Adrenal gland (tissue), 12 donors: ENCODE data around the gene PTPRF. TPM values are rescaled to one million over a fixed set of nuclear protein-coding genes. Genes with fewer than 3 reads are reported as not detected.

Source experiments
- DNase-seq, 7 donors: peaks; one replicate each; pipeline ENCODE4 v3.0.0-alpha.2; 2019 to 2020
- H3K27ac ChIP-seq, 5 donors: fragments of 200-600 bp; sonication (generic) in 4 of 5; 1 replicate in 3 of 5; 2 replicates in 2 of 5; pipeline versions ENCODE4 v1.5.1 to v1.8.0; 2016 to 2020; ENCODE audit warnings: mild to moderate bottlenecking in 1 of 5
- H3K27me3 ChIP-seq: fragments of 200-600 bp; 2 replicates; pipeline ENCODE4 v1.8.0; 2021
- H3K36me3 ChIP-seq, 2 donors: fragments of 200-600 bp; replicated peaks in 1 of 2; 1 replicate in 1 of 2; 2 replicates in 1 of 2; pipeline versions ENCODE4 v1.5.1 to v1.8.0; 2018 to 2022
- H3K4me1 ChIP-seq, 2 donors: fragments of 200-600 bp; replicated peaks in 1 of 2; 1 replicate in 1 of 2; 2 replicates in 1 of 2; pipeline versions ENCODE4 v1.5.1 to v1.8.0; 2018 to 2021
- H3K4me3 ChIP-seq, 4 donors: fragments of 200-600 bp; sonication (generic) in 3 of 4; one replicate each; pipeline ENCODE4 v1.5.1; 2016 to 2018
- H3K9me3 ChIP-seq, 3 donors: fragments of 200-600 bp; sonication (generic) in 1 of 3; replicated peaks in 1 of 3; 1 replicate in 2 of 3; 2 replicates in 1 of 3; pipeline versions ENCODE4 v1.5.1 to v1.8.0; 2016 to 2021
- CTCF ChIP-seq, 6 experiments: fragments of 450-650 bp in 4 of 6; fragments of 200-600 bp in 2 of 6; sonication (generic) in 1 of 6; IDR thresholded peaks; 1 replicate in 5 of 6; 2 replicates in 1 of 6; pipeline versions ENCODE4 v1.5.1 to v1.8.0; 2016 to 2021; ENCODE audit warnings: antibody characterized with exemption in 6 of 6, mild to moderate bottlenecking in 2 of 6, moderate library complexity in 1 of 6
- POLR2A ChIP-seq, 2 donors: fragments of 450-650 bp; IDR thresholded peaks; one replicate each; pipeline ENCODE4 v1.6.1; 2017; ENCODE audit warnings: antibody characterized with exemption in 2 of 2, mild to moderate bottlenecking in 2 of 2, moderate library complexity in 1 of 2
- WGBS, 4 donors: extraction: QIAGEN DNeasy Blood & Tissue Kit in 2 of 4; methylation state at CpG; one replicate each; pipeline versions ENCODE4 v1.1.5 to v1.1.7; 2013 to 2017; 5-methylcytosine and 5-hydroxymethylcytosine counted together
- intact Hi-C, 2 donors: fragments of 100-400 bp; cut with DNase I; formaldehyde crosslinking; loops; one replicate each; pipeline versions ENCODE4 v1.14.1 to v1.15.0; 2022 to 2023
- polyA plus RNA-seq, 3 donors: library from polyadenylated mRNA; stranded (reverse); fragments of 200-250 nt in 2 of 3; fragments of 350-450 nt in 1 of 3; fragmentation: Illumina TruSeq in 1 of 3; extraction: RNeasy Lipid Tissue Mini Kit (QIAGEN cat#74804) in 1 of 3; gene quantifications; one replicate each; pipeline ENCODE4 v1.2.3, GENCODE V29; 2013 to 2014
- total RNA-seq, 9 donors: library from RNA; depleted of rRNA in 4 of 9; stranded (reverse); fragments of >200 nt in 4 of 9; fragments of 120-200 nt in 1 of 9; fragmentation: NEBNext Ultra II Directional in 1 of 9; extraction: Animal tissue kit (Norgen Biotek cat#: 25700) in 1 of 9; gene quantifications; one replicate each; pipeline versions ENCODE4 v1.1.0 to v1.2.4, GENCODE V29; 2013 to 2023
- donor health status: healthy with polysubstance abuse.
- donor health status: Bipolar disorder and iron deficiency.
- donor health status: DM: yes; HTN: yes; CAD: no.
- donor health status: DM: no; HTN: no; CAD: no.
- donor health status: DM: no; HTN: no; CAD: no.
- donor health status: DM: yes; HTN: yes; CAD: no.

Gene PTPRF
- total and polyA plus RNA-seq, 12 donors: 9.2 to 92.0 (median 30.1) TPM

DNA sequence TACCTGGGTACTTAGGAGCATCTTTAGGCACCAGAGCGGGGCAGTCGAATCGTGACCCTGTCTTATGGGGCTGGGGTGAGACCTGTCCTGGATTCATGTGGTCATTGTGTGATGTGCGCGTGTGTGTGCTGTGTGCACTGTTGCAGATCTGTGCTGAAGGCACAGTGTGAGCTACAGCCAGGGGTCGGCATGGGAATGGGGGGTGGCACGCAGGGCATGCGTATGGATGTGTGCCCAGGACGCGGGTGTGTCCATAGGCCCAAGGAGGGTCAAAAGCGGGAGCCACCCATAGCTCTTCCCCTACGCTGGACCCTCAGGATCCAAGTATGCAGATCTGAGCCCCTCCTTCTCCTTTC is 14.6 kb downstream of the PTPRF start:
- H3K9me3 ChIP-seq: no peaks in the 10 kb centered on the region
- no peak overlapping the region for H3K4me3 ChIP-seq
- H3K4me1 ChIP-seq: peaks cover 5 to 33% of the 10 kb centered on the region in 2 donors
- 86 to 93% (median 87%) methylated on average over 4 to 12 of the region's 12 CpGs for WGBS, 4 donors
- no peaks in the 10 kb centered on the region for H3K36me3 ChIP-seq
- TF ChIP-seq CTCF (IDR thresholded peaks at IDR 0.05) (no peak), POLR2A (IDR thresholded peaks at IDR 0.05) (no peak)
- H3K27ac ChIP-seq: peak overlapping the region in 1 of 5 donors; percentile 1
- intact Hi-C loops: no loop called here
- no peaks in the 10 kb centered on the region for H3K27me3 ChIP-seq
- no peak for DNase-seq

- intact Hi-C loops: no loop called here
- TF ChIP-seq CTCF (IDR thresholded peaks at IDR 0.05) (no peak), POLR2A (IDR thresholded peaks at IDR 0.05) (no peak)
- peak overlapping the region in 1 of 5 donors; percentile 46 for H3K27ac ChIP-seq
- DNase-seq: peak; percentile 80 to 95 (median 91)
- WGBS, 4 donors: 37 to 48% (median 38%) methylated on average over 5 to 12 of the region's 12 CpGs
- H3K4me3 ChIP-seq: no peak overlapping the region
- H3K9me3 ChIP-seq: no peaks in the 10 kb centered on the region
- H3K27me3 ChIP-seq: no peaks in the 10 kb centered on the region
- no peaks in the 10 kb centered on the region for H3K36me3 ChIP-seq
- peaks cover 5 to 33% of the 10 kb centered on the region in 2 donors for H3K4me1 ChIP-seq
Measured at GRCh38 chr1:43545695-43546387, 15.2 kb downstream of the PTPRF start.

- Histone ChIP-seq H3K4me3 (no peak overlapping the region), H3K9me3 (no peaks in the 10 kb centered on the region), H3K4me1 (peaks cover 5 to 26% of the 10 kb centered on the region in 2 donors), H3K36me3 (no peaks in the 10 kb centered on the region), H3K27me3 (no peaks in the 10 kb centered on the region), H3K27ac (peak overlapping the region in 1 of 5 donors; percentile 46)
- 84 to 91% (median 87%) methylated on average over 15 of the region's 15 CpGs for WGBS, 4 donors
- no peak for TF ChIP-seq POLR2A (IDR thresholded peaks at IDR 0.05)
- no peak for TF ChIP-seq CTCF (IDR thresholded peaks at IDR 0.05)
- DNase-seq: no peak
- intact Hi-C loops: no loop called here
Measured at GRCh38 chr1:43546388-43547100, 15.9 kb downstream of the PTPRF start.

- H3K27ac ChIP-seq: no peak overlapping the region
Measured at GRCh38 chr1:43547538-43548072, 16.9 kb downstream of the PTPRF start.

More at GRCh38 chr1:43547538-43548072, 16.9 kb downstream of the PTPRF start:
- no peak for DNase-seq
- Histone ChIP-seq H3K36me3 (no peaks in the 10 kb centered on the region), H3K9me3 (no peaks in the 10 kb centered on the region), H3K27me3 (no peaks in the 10 kb centered on the region), H3K4me3 (no peak overlapping the region), H3K4me1 (peaks cover 5 to 15% of the 10 kb centered on the region in 2 donors)
- intact Hi-C loops: no loop called here
- TF ChIP-seq CTCF (IDR thresholded peaks at IDR 0.05) (no peak), POLR2A (IDR thresholded peaks at IDR 0.05) (no peak)
- WGBS, 4 donors: 79 to 89% (median 85%) methylated on average over 8 to 11 of the region's 11 CpGs
